HUES48 (cell line): Measurements from ENCODE around the gene MAGEA8.
"Not testable (repeated sequence)": the region's sequence is repeated elsewhere in the genome, so short reads cannot be mapped to it uniquely, and the experiment has no call there.

Source experiments
- H3K27ac ChIP-seq: one replicate; pipeline ENCODE4 v1.7.0; 2013; ENCODE audit warnings: low read depth, low read length, inconsistent platforms
- H3K27me3 ChIP-seq: 2 replicates; pipeline ENCODE4 v1.6.1; 2013; ENCODE audit warnings: mild to moderate bottlenecking, low read length; ENCODE audit not compliant: control insufficient read depth, insufficient read depth
- H3K36me3 ChIP-seq: 2 replicates; pipeline ENCODE4 v1.6.1; 2013; ENCODE audit warnings: low read length; ENCODE audit not compliant: control insufficient read depth, insufficient read depth
- H3K4me1 ChIP-seq: 2 replicates; pipeline ENCODE4 v1.6.1; 2013; ENCODE audit warnings: mild to moderate bottlenecking, low read length; ENCODE audit not compliant: control insufficient read depth, insufficient read depth
- H3K4me3 ChIP-seq: 2 replicates; pipeline ENCODE4 v1.5.1; 2013; ENCODE audit warnings: mild to moderate bottlenecking, low read depth, low read length
- H3K9ac ChIP-seq: 2 replicates; pipeline ENCODE4 v1.6.1; 2013; ENCODE audit warnings: mild to moderate bottlenecking, low read depth, low read length, moderate library complexity
- H3K9me3 ChIP-seq: 2 replicates; pipeline ENCODE4 v1.6.1; 2013; ENCODE audit warnings: low read length; ENCODE audit not compliant: control insufficient read depth, insufficient read depth

The MAGEA8 gene

DNA sequence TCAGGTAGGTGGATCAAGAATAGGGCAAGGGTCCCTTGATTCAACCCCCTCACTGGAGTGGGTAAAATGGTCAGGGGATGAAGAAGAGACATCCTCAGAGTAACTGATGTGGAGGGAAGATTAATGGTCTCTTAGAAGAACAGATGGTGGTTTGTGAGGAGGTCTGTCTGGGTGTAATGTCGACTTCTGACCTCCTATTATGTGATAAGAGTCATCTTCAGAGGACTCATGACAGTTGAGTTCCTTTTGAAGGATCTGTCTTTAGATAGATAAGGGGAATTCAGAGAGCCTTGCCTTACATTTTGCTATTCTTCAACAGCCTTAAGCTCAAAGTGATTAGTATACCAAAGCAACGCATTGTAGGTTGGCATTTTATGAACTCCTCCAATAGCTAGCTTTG, 27.1 kb upstream of the MAGEA8 start:
- Histone ChIP-seq H3K36me3 (no peaks in the 10 kb centered on the region), H3K9me3 (peaks cover 24% of the 10 kb centered on the region), H3K27ac (no peak overlapping the region), H3K9ac (no peak overlapping the region), H3K27me3 (no peaks in the 10 kb centered on the region), H3K4me3 (0 out of 2 replicates have a peak overlapping the region, but pooled peaks have one; percentile 24), H3K4me1 (peaks cover 13% of the 10 kb centered on the region)

DNA sequence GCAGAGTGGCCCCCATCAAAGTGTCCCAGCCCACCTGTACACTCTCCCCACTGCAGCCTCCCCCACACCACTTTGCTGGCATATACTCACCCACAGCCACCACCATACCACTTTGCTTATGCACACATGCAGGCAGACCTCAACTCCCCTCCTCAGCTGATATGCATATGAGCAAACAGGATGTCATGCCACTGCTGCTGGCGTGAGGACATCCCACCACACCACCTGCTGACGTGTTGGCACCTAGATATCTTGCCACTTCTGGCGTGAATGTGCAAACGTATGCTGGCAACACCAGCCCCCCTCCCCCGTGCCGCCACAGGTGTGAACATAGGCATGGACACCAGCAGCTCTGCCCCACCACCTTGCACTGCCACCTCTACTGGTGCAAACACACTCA, 22.4 kb upstream of the MAGEA8 start:
- Histone ChIP-seq H3K4me1 (peaks cover 6% of the 10 kb centered on the region), H3K27ac (no peak overlapping the region), H3K9me3 (peaks cover 35% of the 10 kb centered on the region)

GRCh38 chrX:149860445-149860844, 20.5 kb upstream of the MAGEA8 start:
- Histone ChIP-seq H3K27me3 (no peaks in the 10 kb centered on the region), H3K4me1 (no peaks in the 10 kb centered on the region; the same call in 1 of the 2 replicates), H3K9me3 (peaks cover 40% of the 10 kb centered on the region), H3K27ac (no peak overlapping the region), H3K36me3 (no peaks in the 10 kb centered on the region), H3K9ac (no peak overlapping the region), H3K4me3 (no peak overlapping the region; the same call in 1 of the 2 replicates)

More for the DNA sequence above, 22.4 kb upstream of the MAGEA8 start:
- H3K9ac ChIP-seq: no peak overlapping the region
- H3K36me3 ChIP-seq: no peaks in the 10 kb centered on the region
- H3K27me3 ChIP-seq: no peaks in the 10 kb centered on the region
- H3K4me3 ChIP-seq: no peak overlapping the region

DNA sequence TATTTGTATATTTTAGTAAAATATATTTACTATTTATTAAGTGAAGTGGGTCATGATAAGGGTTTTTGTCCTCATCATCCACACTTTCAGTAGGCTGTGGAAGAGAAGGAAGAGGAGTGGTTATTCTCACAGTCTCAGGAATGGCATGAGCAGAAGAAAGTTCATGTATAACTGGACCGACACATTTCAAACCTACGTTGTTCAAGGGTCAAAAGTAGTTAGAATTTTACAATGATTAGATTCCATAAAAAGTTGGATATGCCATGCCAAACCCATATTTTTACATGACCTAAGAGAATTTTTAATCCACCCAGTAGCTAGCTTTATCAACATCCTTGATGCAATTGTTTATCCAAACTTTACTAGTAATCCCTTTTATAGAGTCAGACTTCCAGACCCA, 15.6 kb upstream of the MAGEA8 start:
- Histone ChIP-seq H3K4me1 (no peaks in the 10 kb centered on the region; the same call in 1 of the 2 replicates), H3K27me3 (no peaks in the 10 kb centered on the region), H3K9me3 (peaks cover 24% of the 10 kb centered on the region), H3K36me3 (no peaks in the 10 kb centered on the region), H3K9ac (no peak overlapping the region), H3K4me3 (no peak overlapping the region), H3K27ac (no peak overlapping the region)

- Histone ChIP-seq H3K4me3 (no peak overlapping the region), H3K9ac (no peak overlapping the region), H3K4me1 (peaks cover 4% of the 10 kb centered on the region; the same call in 1 of the 2 replicates), H3K27ac (no peak overlapping the region), H3K36me3 (no peaks in the 10 kb centered on the region), H3K27me3 (no peaks in the 10 kb centered on the region), H3K9me3 (peaks cover 20% of the 10 kb centered on the region)
Observed at GRCh38 chrX:149867488-149867887, 13.5 kb upstream of the MAGEA8 start.

DNA sequence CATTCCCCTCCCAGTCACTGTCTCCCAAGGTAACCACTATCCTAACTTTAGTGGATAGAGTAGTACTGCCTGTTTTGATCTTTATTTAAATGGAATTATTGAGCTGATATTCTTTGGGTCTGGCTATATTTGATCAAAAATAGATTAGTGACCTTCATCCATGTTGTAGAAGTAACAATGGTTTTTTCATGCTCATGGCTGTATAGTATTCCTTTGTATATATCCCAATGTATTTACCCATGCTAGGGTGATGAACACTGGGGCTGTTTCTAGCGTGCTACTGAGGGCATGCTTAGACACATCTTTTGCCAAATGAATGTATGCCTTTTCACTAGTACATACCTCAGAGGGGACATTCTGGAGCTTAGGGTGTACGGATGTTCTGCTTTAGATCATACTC, 10.1 kb upstream of the MAGEA8 start:
- Histone ChIP-seq H3K27me3 (no peaks in the 10 kb centered on the region), H3K4me1 (peaks cover 4% of the 10 kb centered on the region; the same call in 1 of the 2 replicates), H3K9ac (no peak overlapping the region), H3K36me3 (no peaks in the 10 kb centered on the region), H3K4me3 (no peak overlapping the region), H3K9me3 (peaks cover 15% of the 10 kb centered on the region; the same call in 1 of the 2 replicates), H3K27ac (no peak overlapping the region)

DNA sequence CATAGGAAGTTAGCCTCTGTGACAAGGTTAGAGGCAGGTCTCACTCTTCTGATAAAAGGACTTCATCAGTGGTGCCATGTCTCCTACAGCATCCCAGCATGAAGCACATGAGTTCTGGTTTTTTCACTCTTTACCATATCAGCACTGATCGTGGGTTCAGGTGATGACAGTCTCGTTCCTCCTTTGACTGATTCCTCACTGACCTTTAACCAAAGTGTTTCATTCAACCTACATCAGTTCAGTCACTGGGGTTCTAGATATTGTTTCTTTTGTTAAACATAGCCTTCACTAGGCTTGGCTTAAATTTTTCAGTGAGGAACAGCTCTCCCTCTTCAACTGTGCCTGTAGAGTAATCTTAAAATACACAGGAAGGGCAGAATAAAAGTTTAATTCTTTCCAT, 9.6 kb upstream of the MAGEA8 start:
- Histone ChIP-seq H3K4me3 (no peak overlapping the region), H3K4me1 (peaks cover 4% of the 10 kb centered on the region; the same call in 1 of the 2 replicates), H3K27me3 (no peaks in the 10 kb centered on the region), H3K36me3 (no peaks in the 10 kb centered on the region), H3K27ac (no peak overlapping the region), H3K9me3 (peaks cover 15% of the 10 kb centered on the region; the same call in 1 of the 2 replicates), H3K9ac (no peak overlapping the region)

GRCh38 chrX:149871940-149872339, 9.0 kb upstream of the MAGEA8 start:
- Histone ChIP-seq H3K9me3 (peaks cover 15% of the 10 kb centered on the region; the same call in 1 of the 2 replicates), H3K27me3 (no peaks in the 10 kb centered on the region), H3K36me3 (no peaks in the 10 kb centered on the region), H3K4me3 (no peak overlapping the region), H3K9ac (no peak overlapping the region), H3K27ac (no peak overlapping the region), H3K4me1 (peaks cover 4% of the 10 kb centered on the region; the same call in 1 of the 2 replicates)

- Histone ChIP-seq H3K27me3 (no peaks in the 10 kb centered on the region), H3K36me3 (no peaks in the 10 kb centered on the region), H3K9ac (no peak overlapping the region), H3K4me3 (no peak overlapping the region), H3K4me1 (peaks cover 2% of the 10 kb centered on the region; the same call in 1 of the 2 replicates), H3K27ac (no peak overlapping the region), H3K9me3 (peaks cover 8% of the 10 kb centered on the region; the same call in 1 of the 2 replicates)
Observed at GRCh38 chrX:149877157-149877556, 3.8 kb upstream of the MAGEA8 start.

GRCh38 chrX:149877636-149878035, 3.3 kb upstream of the MAGEA8 start:
- Histone ChIP-seq H3K36me3 (no peaks in the 10 kb centered on the region), H3K4me3 (no peak overlapping the region), H3K9ac (no peak overlapping the region), H3K9me3 (peaks cover 13% of the 10 kb centered on the region; the same call in 1 of the 2 replicates), H3K27ac (no peak overlapping the region), H3K27me3 (no peaks in the 10 kb centered on the region), H3K4me1 (no peaks in the 10 kb centered on the region)

GRCh38 chrX:149890828-149891227, 9.8 kb downstream of the MAGEA8 start:
- not testable (repeated sequence) for H3K27ac ChIP-seq
- peaks cover 34% of the 10 kb centered on the region; the same call in 1 of the 2 replicates for H3K9me3 ChIP-seq

More at GRCh38 chrX:149890828-149891227, 9.8 kb downstream of the MAGEA8 start:
- H3K36me3 ChIP-seq, H3K4me3 ChIP-seq, H3K9ac ChIP-seq, H3K4me1 ChIP-seq, H3K27me3 ChIP-seq: not testable (repeated sequence)
